NCI-H1930 (cell line): ENCODE measurements around the gene CLASP1.
"Not testable (repeated sequence)": the region's sequence is repeated elsewhere in the genome, so short reads cannot be mapped to it uniquely, and the experiment has no call there.

Experiments
- DNase-seq, 2 experiments: peaks; one replicate each; lab custom pipeline; 2025; lab: John Stamatoyannopoulos, UW

The CLASP1 gene

DNA sequence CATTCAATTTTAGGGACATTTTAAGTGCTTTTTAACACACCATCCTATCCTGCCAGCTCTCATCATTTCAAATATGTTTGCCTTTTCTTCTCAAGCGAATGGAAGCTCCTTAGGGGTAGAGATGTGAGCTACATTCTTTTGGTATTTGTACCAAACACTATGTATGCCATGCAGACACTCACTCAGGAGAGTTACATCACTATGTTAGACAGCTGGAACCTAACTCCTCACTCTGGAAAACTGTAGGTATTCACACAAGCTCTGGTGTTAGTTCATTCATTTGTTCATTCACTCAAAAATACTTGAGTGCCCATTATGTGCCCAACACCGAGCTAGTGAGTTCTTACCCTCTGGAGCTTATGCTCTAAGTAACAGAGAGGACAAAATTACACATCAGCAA lies 144.9 kb downstream of the CLASP1 start:
- no peak for DNase-seq

DNA sequence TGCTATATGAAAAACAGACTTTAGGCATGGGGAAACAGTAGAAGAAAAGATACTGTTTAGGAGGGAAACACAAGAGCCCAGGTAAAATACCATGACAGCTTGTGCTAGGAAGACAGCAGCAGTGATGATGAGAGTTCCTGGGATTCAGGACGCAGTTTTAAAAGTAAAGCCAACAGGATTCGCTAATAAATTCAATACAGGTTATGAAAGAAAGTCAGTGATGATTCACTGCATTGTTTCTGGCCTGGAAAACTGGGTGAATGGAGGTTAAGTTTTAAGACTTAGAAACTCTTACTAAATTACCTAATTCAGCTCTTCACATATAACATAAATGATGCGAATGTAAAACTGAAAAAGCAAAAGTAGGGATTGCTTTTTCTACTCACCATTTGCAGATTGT lies 146.5 kb downstream of the CLASP1 start:
- DNase-seq: no peak

DNA sequence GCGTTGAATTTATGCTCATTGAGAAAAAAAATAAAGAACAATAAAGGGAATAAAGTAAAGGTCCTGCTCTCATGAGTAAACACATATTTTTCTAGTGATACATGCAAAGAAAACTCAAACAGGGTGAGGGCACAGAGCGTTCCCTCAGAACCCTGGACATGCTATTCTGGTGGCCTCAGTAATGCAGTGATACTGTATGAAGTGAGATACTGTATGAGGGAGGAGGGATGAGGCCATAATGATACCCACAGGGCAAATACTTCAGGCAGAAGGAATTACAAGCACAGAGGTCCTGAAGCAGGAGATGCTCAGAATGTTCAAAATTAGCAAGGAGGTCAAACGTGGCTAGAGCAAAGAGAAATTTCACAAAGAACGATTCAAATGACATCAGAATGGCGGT lies 147.0 kb downstream of the CLASP1 start:
- DNase-seq: no peak

DNA sequence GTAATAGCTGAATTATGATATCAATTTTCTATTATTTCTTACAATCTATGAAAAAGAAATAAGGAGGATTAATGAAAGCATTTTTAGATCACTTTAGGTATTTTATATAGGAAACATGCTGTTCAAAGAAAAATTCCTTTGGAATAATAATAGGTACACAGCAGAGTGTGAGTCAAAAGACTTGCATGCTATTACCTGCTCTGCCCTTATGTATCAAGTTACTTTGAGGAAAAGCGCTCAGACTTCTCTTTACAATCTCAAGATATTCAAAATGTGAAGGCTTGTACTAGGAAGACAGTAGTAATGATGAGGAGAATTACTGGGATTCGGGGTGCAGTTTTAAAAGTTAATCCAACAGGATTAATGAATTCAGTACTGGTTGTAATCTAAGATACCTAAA lies 147.7 kb downstream of the CLASP1 start:
- no peak for DNase-seq

DNA sequence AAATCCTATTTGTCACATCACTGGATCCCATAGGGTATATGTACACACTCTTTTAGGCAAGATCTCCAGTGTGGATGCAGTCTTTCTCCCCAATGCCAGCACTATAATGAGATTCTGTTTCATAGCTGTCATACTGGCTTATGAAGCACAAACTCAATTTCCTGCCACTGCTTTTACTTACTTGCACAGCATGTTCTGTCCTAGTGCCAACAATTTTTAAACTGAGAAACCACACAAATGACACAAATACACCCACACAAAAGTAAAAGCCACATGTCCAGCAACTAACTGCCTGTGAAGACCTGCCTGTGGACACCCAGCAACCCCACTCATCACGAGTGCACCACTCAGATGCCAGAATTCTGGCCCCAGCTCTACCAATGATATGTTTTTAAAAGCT lies 148.2 kb downstream of the CLASP1 start:
- no peak for DNase-seq

DNA sequence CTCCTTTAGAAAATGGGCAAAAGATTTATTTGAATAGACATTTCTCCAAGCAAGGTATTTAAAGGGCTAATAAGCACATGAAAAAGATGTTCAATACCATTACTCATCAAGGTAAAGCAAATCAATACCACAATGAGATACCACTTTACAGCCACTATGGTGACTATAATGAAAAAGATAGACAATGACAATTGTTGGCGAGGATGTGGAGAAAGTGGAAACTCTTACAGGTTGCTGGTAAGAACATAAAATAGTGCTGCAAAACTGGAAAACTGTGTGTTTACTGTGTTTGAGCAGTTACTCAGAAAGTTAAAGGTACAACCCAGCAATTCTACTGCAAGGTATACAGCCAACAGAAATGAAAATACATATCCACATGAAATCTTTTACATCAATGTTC lies 150.5 kb downstream of the CLASP1 start:
- no peak for DNase-seq

DNA sequence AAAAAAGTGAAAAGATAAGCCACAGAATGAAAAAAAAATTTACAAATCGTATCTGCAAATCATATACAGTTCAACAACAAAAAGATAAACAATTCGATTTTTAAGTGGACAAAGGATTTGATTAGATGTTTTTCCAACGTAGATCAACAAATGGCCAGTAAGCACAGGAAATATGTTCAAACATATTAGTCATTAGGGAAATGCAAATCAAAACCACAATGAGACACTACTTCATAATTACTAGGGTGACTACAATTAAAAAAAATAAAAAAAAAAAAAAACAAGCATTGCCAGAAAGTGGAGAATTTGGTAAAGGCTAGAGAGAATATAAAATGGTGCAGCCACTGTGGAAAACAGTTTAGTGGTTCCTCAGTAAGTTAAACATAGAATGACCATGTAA lies 156.9 kb downstream of the CLASP1 start:
- DNase-seq: no peak

- peak; percentile 68 to 76 for DNase-seq
Measured at GRCh38 chr2:121491518-121491917, 157.7 kb downstream of the CLASP1 start.

DNA sequence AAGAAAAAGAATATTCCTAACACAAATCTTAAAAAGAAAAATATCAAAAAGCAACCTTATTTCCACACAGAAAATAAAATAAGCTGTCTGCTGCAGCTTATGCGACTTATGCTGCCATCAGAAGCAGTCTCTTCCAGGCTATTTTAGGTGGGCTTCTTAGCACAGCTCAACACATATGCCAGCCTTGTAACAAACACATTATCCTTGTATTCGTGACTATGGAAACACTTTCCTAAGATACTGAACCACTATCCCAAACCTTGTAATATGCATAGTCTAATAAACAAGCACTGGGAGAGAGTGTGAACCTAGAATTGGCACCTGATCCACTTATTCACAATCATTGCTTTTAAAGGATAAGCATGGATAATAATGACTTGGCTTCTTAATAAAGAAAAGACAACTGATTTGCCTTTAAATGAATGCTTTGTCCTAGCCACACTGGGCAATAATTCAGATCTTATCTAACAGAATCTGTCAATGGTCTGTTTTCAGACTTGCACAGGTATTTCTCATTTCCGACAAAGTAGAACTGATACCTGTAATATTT lies 158.6 kb downstream of the CLASP1 start:
- no peak for DNase-seq

DNA sequence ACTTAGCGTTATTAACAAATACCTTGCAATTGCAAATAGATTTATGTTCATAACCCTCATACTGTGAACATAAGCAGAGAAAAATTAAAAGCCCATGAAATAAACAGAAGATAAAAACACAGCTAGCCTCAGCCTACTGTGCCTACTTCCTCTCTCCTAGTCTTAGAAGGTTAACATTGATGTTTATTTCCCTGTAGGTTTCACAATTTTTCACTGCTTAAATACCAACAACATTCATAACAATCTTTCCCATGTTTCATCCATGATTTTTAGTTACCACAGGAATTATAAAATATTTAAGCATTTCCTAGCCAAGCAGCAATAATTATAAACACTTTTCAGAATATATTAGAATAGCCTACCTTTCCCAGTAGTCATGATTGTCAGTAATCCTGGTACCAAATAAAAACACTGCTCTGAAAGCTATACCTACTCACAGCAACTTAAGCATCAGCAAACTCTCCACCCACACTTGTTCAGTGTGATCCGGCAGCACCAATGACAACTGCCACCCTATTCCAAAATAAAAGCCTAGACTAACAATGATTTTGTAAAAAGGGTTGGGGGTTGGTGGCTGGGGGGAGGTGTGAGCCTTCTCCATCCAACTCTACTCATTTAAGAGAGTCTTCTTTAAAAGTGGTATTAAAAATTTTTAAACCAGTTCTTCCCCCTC lies 159.2 kb downstream of the CLASP1 start:
- peak; percentile 12 to 30 for DNase-seq

- DNase-seq: peak; percentile 39 to 79
Measured at GRCh38 chr2:121489284-121489683, 160.0 kb downstream of the CLASP1 start.

GRCh38 chr2:121486191-121486790 lies 163.0 kb downstream of the CLASP1 start:
- DNase-seq: no peak

- no peak for DNase-seq
Measured at GRCh38 chr2:121485039-121485438, 164.2 kb downstream of the CLASP1 start.

DNA sequence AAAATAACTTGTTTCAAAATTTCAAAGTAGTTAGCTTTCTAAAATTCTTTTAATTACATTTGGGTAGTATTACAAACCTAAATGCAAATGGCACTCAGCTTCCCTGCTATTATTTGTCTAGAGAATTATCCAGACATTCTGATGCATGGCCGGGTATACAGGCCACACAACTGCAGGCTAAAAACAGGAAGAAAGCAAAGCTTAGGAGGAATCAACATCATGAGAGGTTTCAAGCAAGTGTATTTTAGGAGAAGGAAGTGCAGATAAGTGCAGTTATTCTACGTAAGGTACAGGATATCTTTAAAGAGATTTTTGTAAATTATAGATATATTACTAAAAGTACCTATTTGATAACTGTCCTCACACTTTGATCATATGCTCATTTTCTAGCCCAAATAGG lies 165.4 kb downstream of the CLASP1 start:
- no peak for DNase-seq

DNA sequence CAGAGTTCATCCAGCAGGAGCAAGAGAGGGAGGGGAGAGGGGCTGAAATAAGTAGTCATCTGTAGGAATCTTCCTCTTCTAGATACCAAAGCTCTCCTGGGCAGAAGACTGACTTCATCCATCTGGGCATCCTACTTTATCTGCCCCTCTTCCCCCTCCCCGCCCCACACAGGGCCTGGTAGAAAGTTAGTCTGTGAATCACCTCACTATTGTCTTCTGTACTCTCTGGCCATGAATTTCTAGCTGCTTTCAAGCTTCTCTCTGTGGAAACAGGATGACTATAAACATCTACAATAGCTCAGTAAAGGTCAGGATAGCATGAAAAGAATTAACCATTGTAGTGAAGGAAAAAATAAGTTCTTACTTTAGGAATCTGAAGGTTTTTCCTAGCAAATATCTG lies 166.2 kb downstream of the CLASP1 start:
- DNase-seq: no peak

- no peak for DNase-seq
Measured at GRCh38 chr2:121480826-121481225, 168.4 kb downstream of the CLASP1 start.

GRCh38 chr2:121479882-121480522 lies 169.3 kb downstream of the CLASP1 start:
- no peak for DNase-seq

DNA sequence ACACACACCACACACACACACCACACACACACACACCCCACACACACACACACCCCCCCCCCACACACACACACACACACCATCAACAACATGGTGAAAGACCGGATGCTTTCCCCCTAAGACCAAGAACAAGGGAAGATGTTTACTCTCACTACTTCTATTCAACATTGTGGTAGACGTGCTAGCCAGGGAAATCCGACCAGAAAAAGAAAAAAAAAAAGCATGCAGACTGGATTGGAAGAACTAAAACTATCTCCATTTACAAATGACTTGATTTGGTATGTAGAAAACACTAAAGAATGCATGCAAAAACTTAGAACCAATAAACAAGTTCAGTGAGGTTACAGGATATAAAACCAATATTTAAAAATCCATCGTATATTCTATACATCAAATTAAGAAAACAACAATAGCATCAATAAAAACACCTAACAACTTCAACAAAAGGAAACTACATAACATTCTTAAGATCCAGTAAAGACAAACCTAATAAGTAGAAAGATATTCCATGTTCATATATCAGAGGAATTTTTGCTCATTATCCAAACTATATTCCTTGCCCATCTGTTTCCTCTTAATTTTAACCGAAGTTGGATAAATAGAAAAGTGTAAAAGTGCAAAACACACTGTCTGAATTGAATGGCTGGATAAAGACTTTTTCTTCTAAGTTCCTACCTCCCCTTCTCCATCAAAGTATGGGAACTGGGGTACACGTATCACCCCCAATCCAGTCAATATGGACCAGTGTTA lies 170.1 kb downstream of the CLASP1 start:
- DNase-seq: no peak

DNA sequence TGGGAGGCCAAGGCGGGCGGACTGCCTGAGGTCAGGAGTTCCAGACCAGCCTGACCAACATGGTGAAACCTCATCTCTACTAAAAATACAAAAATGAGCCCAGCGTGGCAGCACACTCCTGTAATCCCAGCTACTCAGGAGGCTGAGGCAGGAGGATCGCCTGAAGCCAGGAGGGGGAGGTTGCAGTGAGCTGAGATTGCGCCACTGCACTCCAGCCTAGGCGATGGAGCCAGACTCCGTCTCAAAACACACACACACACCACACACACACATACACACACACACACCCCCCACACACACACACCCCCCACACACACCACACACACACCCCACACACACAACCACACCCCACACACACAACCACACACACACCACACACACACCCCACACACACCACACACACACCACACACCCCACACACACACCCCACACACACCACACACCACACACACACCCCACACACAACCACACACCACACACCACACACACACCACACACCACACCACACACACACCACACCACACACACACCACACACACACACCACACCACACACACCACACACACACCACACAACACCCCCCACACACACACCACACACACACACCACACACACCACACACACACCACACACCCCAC lies 170.8 kb downstream of the CLASP1 start:
- DNase-seq: not testable (repeated sequence)

GRCh38 chr2:121476684-121477083 lies 172.6 kb downstream of the CLASP1 start:
- DNase-seq: no peak

DNA sequence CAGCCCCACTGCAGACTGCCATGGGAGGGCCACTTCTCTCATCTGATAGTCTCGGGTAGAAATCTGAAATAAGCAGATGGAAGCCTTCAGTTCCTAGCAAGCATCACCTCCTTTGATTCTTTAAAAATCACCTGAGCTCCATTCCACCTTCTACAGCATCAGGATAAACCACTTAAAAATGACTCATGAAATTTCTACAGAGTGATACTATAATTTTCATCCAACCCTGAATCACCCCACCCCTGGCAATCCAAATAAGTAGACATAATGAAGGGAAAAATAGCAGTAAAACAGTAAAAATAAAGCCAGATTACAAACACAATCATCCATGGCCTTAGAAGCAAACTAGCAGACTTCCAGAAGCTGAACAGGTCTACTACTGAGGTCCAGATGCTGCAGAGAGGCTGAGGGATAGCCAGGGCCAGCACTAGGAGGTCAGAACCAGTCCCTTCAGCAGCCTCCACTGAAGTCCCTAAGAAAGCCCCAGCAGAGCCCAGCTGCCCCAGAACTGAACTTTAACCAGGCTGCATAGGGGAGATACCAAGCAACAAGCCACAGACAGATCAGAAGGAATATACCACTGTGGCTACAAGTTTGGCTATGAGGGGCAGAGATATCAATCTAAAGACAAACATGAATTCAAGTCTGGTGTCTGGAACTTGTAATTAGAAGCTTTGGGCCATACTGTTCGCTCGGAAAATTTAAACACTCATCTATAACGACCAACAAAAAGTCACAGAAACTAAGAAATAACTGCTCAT lies 173.3 kb downstream of the CLASP1 start:
- no peak for DNase-seq
